ENCODE results near the gene HYCC1. TPM values are rescaled to one million over a fixed set of nuclear protein-coding genes. Genes with fewer than 3 reads are reported as not detected.
"Not testable (repeated sequence)": the region's sequence is repeated elsewhere in the genome, so short reads cannot be mapped to it uniquely, and the experiment has no call there.

HYCC1 gene
- polyA plus RNA-seq, 1 experiment: 39.3 TPM

DNA sequence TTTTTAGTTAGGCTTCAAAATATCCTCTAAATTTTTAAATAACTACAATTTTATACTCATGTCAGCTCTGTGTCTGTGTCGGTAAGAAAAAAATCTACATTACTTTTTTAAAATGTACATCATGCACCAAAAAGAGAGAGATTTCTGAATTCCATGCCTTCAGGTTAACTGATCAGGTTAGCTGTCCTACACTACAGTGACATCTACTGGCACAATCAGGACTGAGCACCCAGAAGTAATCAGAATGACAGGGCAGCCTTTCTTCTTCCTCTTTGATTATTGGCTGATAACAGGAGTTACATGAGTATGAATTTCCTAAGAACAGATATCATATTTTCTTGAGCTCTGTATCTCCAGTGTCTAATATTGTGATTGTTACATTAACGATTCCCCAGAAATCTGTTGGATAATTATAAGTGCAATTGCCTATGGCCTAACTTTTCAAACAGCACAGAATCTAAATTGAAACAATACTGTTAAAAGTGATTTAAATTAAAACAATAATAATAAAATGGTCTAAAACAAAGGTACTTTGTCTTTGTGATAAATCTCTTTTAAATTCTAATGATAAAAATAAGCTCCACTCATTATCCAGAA, 41.8 kb upstream of the HYCC1 start:
- POLR2A ChIA-PET: no interaction called here

DNA sequence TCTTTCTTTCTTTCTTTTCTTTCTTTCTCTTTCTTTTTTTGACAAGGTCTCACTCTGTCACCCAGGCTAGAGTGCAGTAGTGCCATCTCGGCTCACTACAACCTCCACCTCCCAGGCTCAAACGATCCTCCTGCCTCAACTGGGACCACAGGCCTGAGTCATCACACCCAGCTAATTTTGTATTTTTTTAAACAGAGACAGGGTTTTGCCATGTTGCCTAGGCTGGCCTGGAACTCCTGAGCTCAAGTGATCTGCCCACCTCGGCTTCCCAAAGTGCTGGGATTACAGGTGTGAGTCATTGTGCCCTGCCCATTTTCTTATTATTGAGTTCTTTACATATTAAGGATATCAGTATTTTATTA, 37.2 kb upstream of the HYCC1 start:
- H3K27me3 ChIP-seq (ENCODE audit: control insufficient read depth, insufficient read depth, low read length); H3K4me3 ChIP-seq (ENCODE audit: low read depth, low read length); POLR2A ChIA-PET; CTCF ChIA-PET; H3K36me3 ChIP-seq (ENCODE audit: control insufficient read depth, insufficient read depth, low read length); DNase-seq (ENCODE audit: low read depth): not testable (repeated sequence)

More for the DNA sequence above, 41.8 kb upstream of the HYCC1 start:
- Histone ChIP-seq H3K36me3 (ENCODE audit: control insufficient read depth, insufficient read depth, low read length) (no peaks in the 10 kb centered on the region), H3K27me3 (ENCODE audit: control insufficient read depth, insufficient read depth, low read length) (no peaks in the 10 kb centered on the region), H3K4me3 (ENCODE audit: low read depth, low read length) (no peak overlapping the region)
- no peak for DNase-seq (ENCODE audit: low read depth)
- CTCF ChIA-PET: interaction anchor here (0.6 to 3.8 kb wide), 34 partner anchors 11 to 500 kb away, joined by 3 to 61 read pairs (median 5); partner anchors contain the start of gene IL6
- TF ChIP-seq CTCF (IDR thresholded peaks at IDR 0.05; ENCODE audit: insufficient read depth, low read depth, low read length): peak; percentile 84

DNA sequence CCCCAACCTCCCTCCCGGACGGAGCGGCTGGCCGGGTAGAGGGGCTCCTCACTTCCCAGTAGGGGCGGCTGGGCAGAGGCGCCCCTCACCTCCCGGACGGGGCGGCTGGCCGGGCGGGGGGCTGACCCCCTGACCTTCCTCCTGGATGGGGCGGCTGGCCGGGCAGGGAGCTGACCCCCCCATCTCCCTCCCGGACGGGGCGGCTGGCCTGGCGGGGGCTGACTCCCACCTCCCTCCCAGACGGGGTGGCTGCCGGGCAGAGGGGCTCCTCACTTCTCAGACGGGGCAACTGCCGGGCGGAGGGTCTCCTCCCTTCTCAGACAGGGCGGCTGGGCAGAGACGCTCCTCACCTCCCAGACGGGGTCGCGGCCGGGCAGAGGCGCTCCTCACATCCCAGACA, 32.4 kb upstream of the HYCC1 start:
- H3K4me3 ChIP-seq (ENCODE audit: low read depth, low read length); POLR2A ChIA-PET; H3K27me3 ChIP-seq (ENCODE audit: control insufficient read depth, insufficient read depth, low read length); CTCF ChIA-PET; H3K36me3 ChIP-seq (ENCODE audit: control insufficient read depth, insufficient read depth, low read length); DNase-seq (ENCODE audit: low read depth): not testable (repeated sequence)

DNA sequence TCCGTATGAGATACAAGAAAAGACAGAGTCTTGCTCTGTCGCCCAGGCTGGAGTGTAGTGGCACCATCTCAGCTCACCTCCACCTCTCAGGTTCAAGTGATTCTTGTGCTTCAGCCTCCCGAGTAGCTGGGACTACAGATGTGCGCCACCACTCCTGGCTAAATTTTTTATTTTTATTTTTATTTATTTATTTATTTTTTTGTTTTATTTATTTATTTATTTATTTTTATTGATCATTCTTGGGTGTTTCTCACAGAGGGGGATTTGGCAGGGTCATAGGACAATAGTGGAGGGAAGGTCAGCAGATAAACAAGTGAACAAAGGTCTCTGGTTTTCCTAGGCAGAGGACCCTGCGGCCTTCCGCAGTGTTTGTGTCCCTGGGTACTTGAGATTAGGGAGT, 31.2 kb upstream of the HYCC1 start:
- H3K36me3 ChIP-seq (ENCODE audit: control insufficient read depth, insufficient read depth, low read length); DNase-seq (ENCODE audit: low read depth); H3K27me3 ChIP-seq (ENCODE audit: control insufficient read depth, insufficient read depth, low read length); H3K4me3 ChIP-seq (ENCODE audit: low read depth, low read length); POLR2A ChIA-PET: not testable (repeated sequence)
- CTCF ChIA-PET: interaction anchor here (0.6 to 3.0 kb wide), 4 partner anchors 10 to 484 kb away, joined by 3 to 16 read pairs (median 6); no protein-coding TSS in a partner anchor

DNA sequence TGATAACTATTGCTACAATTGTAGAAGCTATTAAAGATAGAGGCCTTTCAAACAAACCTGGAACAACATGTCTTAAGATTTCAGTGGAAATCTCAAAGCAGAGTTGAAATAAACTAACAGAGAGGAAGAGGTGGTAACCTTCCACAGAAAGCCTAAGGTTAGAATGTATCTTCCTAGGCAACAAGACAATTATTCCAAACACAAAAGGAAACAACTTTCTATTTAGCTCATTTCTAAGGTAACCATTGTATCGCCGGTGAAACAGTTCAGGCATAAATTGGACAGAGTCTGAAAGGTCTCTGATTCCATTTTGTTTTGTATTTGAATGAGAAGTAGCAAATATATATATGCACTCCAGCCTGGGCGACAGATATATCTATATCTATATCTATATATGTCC, 30.7 kb upstream of the HYCC1 start:
- POLR2A ChIA-PET: no interaction called here
- Histone ChIP-seq H3K36me3 (ENCODE audit: control insufficient read depth, insufficient read depth, low read length) (no peaks in the 10 kb centered on the region), H3K4me3 (ENCODE audit: low read depth, low read length) (no peak overlapping the region), H3K27me3 (ENCODE audit: control insufficient read depth, insufficient read depth, low read length) (no peaks in the 10 kb centered on the region)
- CTCF ChIA-PET: interaction anchor here (1.1 to 3.0 kb wide), 4 partner anchors 10 to 484 kb away, joined by 4 to 16 read pairs (median 6); no protein-coding TSS in a partner anchor
- no peak for DNase-seq (ENCODE audit: low read depth)
- no peak for TF ChIP-seq CTCF (IDR thresholded peaks at IDR 0.05; ENCODE audit: insufficient read depth, low read depth, low read length)

DNA sequence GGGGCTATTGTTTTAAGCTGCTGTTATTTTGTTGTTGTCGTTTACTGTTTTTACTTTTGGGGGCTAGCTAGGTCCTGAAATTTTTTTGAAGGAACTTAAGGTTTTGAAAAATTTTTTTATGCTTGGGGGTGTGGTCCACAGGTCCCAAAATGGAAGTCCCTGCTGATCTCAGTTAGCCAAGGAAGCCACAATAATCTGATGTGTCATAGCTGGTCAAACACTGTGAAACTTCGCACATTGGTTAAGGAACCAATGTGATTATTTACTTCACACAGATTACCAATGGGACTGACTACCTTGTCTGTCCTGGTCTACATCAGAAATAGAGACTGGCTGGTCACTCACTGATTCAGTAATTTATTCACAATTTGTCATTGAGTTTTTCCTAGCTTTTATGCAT, 29.5 kb upstream of the HYCC1 start:
- no peak for TF ChIP-seq CTCF (IDR thresholded peaks at IDR 0.05; ENCODE audit: insufficient read depth, low read depth, low read length)
- H3K36me3 ChIP-seq (ENCODE audit: control insufficient read depth, insufficient read depth, low read length): no peaks in the 10 kb centered on the region
- no peaks in the 10 kb centered on the region for H3K27me3 ChIP-seq (ENCODE audit: control insufficient read depth, insufficient read depth, low read length)
- DNase-seq (ENCODE audit: low read depth): no peak
- H3K4me3 ChIP-seq (ENCODE audit: low read depth, low read length): no peak overlapping the region
- ChIA-PET CTCF (interaction anchor here (1.1 to 3.0 kb wide), 4 partner anchors 12 to 484 kb away, joined by 3 to 16 read pairs (median 5); no protein-coding TSS in a partner anchor), POLR2A (no interaction called here)

DNA sequence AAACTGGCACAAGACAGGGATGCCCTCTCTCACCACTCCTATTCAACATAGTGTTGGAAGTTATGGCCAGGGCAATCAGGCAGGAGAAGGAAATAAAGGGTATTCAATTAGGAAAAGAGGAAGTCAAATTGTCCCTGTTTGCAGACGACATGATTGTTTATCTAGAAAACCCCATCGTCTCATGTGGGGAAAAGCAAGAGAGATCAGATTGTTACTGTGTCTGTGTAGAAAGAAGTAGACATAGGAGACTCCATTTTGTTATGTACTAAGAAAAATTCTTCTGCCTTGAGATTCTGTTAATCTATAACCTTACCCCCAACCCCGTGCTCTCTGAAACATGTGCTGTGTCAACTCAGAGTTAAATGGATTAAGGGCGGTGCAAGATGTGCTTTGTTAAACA, 25.7 kb upstream of the HYCC1 start:
- H3K27me3 ChIP-seq (ENCODE audit: control insufficient read depth, insufficient read depth, low read length); CTCF ChIA-PET; DNase-seq (ENCODE audit: low read depth); H3K36me3 ChIP-seq (ENCODE audit: control insufficient read depth, insufficient read depth, low read length); POLR2A ChIA-PET; H3K4me3 ChIP-seq (ENCODE audit: low read depth, low read length): not testable (repeated sequence)

DNA sequence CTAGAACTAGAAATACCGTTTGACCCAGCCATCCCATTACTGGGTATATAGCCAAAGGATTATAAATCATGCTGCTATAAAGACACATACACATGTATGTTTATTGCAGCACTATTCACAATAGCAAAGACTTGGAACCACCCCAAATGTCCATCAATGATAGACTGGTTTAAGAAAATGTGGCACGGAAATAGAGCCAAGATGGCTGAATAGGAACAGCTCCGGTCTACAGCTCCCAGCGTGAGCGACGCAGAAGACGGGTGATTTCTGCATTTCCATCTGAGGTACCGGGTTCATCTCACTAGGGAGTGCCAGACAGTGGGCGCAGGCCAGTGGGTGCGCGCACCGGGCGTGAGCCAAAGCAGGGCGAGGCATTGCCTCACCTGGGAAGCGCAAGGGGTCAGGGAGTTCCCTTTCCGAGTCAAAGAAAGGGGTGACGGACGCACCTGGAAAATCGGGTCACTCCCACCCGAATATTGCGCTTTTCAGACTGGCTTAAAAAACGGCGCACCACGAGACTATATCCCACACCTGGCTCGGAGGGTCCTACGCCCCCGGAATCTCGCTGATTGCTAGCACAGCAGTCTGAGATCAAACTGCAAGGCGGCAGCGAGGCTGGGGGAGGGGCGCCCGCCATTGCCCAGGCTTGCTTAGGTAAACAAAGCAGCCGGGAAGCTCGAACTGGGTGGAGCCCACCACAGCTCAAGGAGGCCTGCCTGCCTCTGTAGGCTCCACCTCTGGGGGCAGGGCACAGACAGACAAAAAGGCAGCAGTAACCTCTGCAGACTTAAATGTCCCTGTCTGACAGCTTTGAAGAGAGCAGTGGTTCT, 21.8 kb upstream of the HYCC1 start:
- H3K36me3 ChIP-seq (ENCODE audit: control insufficient read depth, insufficient read depth, low read length); POLR2A ChIA-PET; H3K4me3 ChIP-seq (ENCODE audit: low read depth, low read length); CTCF ChIA-PET; DNase-seq (ENCODE audit: low read depth); H3K27me3 ChIP-seq (ENCODE audit: control insufficient read depth, insufficient read depth, low read length): not testable (repeated sequence)

Measured in BJ (cell line).